HepG2 (cell line): ENCODE results near the gene TEAD3. TPM values are rescaled to one million over a fixed set of nuclear protein-coding genes. Genes with fewer than 3 reads are reported as not detected.

Source experiments
- AHR ChIP-seq: IDR thresholded peaks from 2 replicates; pipeline ENCODE4 v1.6.1; 2018; ENCODE audit warnings: missing genetic modification reagents, missing compliant biosample characterization
- GABPB1 ChIP-seq: IDR thresholded peaks from 2 replicates; pipeline ENCODE4 v1.6.1; 2016; ENCODE audit warnings: mild to moderate bottlenecking, missing genetic modification reagents, moderate library complexity, missing compliant biosample characterization
- HMGXB4 ChIP-seq, 2 experiments: sonication (generic) in 1 of 2; formaldehyde crosslinking in 1 of 2; IDR thresholded peaks; 2 replicates each; pipeline versions ENCODE4 v1.4.0 to v1.6.1; 2018 to 2020; ENCODE audit warnings: missing genetic modification reagents in 2 of 2, borderline replicate concordance in 1 of 2, low read depth in 1 of 2, mild to moderate bottlenecking in 1 of 2, missing biosample characterization in 1 of 2
- NONO ChIP-seq, 2 experiments: fragments of 450-650 bp in 1 of 2; sonication (generic) in 1 of 2; formaldehyde crosslinking in 1 of 2; IDR thresholded peaks in 1 of 2; conservative IDR thresholded peaks in 1 of 2; 2 replicates each; pipeline versions ENCODE4 v1.6.1 to v1.8.0; 2017 to 2022; ENCODE audit warnings: mild to moderate bottlenecking in 1 of 2, missing genetic modification reagents in 1 of 2, moderate library complexity in 1 of 2
- RAD21 ChIP-seq: fragments of 450-650 bp; formaldehyde crosslinking; IDR thresholded peaks from 2 replicates; pipeline ENCODE4 v1.5.0; 2020; ENCODE audit warnings: mild to moderate bottlenecking
- REL ChIP-seq: sonication (generic); formaldehyde crosslinking; conservative IDR thresholded peaks from 2 replicates; pipeline ENCODE4 v1.8.0; 2022; ENCODE audit warnings: mild to moderate bottlenecking, missing genetic modification reagents, moderate library complexity
- RELA ChIP-seq: sonication (generic); formaldehyde crosslinking; IDR thresholded peaks from 2 replicates; pipeline ENCODE4 v1.4.0; 2020; ENCODE audit warnings: missing genetic modification reagents
- SRY ChIP-seq: sonication (generic); formaldehyde crosslinking; IDR thresholded peaks from 2 replicates; pipeline ENCODE4 v1.8.0; 2022; ENCODE audit warnings: mild to moderate bottlenecking, missing genetic modification reagents
- ZFX ChIP-seq: sonication (generic); formaldehyde crosslinking; IDR thresholded peaks from 2 replicates; pipeline ENCODE4 v1.4.0; 2020; ENCODE audit warnings: mild to moderate bottlenecking, low read depth, missing genetic modification reagents, moderate library complexity
- ZFY ChIP-seq: sonication (generic); formaldehyde crosslinking; IDR thresholded peaks from 2 replicates; pipeline ENCODE4 v1.4.0; 2020; ENCODE audit warnings: missing genetic modification reagents
- ZNF7 ChIP-seq: IDR thresholded peaks from 2 replicates; pipeline ENCODE4 v1.6.1; 2016; ENCODE audit warnings: missing biosample characterization, missing genetic modification reagents
- polyA plus RNA-seq, 8 experiments: library from polyadenylated mRNA; depleted of rRNA in 3 of 8; stranded (reverse) in 7 of 8; unstranded in 1 of 8; fragments of >200 nt; fragmentation: Illumina TruSeq in 4 of 8; extraction: Trizol in 4 of 8; gene quantifications; 2 replicates each; pipeline versions ENCODE4 v1.2.1 to v1.2.3, GENCODE V29; 2011 to 2016; ENCODE audit warnings: low read depth in 4 of 8, missing spikeins in 1 of 8, mixed read lengths in 1 of 8; ENCODE audit not compliant: insufficient read depth in 1 of 8
- total RNA-seq, 5 experiments: library from RNA; depleted of rRNA; stranded (reverse); fragments of >200 nt; fragmentation: Illumina TruSeq; extraction: Trizol; gene quantifications; 2 replicates each; pipeline ENCODE4 v1.2.3, GENCODE V29; 2016; ENCODE audit warnings: low read depth in 1 of 5
- TF ChIP-seq, protein P1 (sequence below): sonication (generic); formaldehyde crosslinking; IDR thresholded peaks from 2 replicates; pipeline ENCODE4 v1.4.0; 2020; ENCODE audit warnings: missing genetic modification reagents
- TF ChIP-seq, protein P2 (sequence below): sonication (generic); formaldehyde crosslinking; conservative IDR thresholded peaks from 2 replicates; pipeline ENCODE4 v1.4.0; 2020; ENCODE audit warnings: mild to moderate bottlenecking, missing genetic modification reagents, moderate library complexity
- TF ChIP-seq, protein P3 (sequence below): sonication (generic); formaldehyde crosslinking; IDR thresholded peaks from 2 replicates; pipeline ENCODE4 v1.5.0; 2020; ENCODE audit warnings: missing genetic modification reagents, mild to moderate bottlenecking, borderline replicate concordance
- TF ChIP-seq, protein P4 (sequence below): sonication (generic); formaldehyde crosslinking; IDR thresholded peaks from 2 replicates; pipeline ENCODE4 v1.5.0; 2020; ENCODE audit warnings: missing genetic modification reagents

Gene TEAD3
- total and polyA plus RNA-seq, 2 of the 13 experiments (the other 11 are each of a cell fraction or from before 2014, with no cell fraction given) = 15.1 to 16.5 TPM

- peak; percentile 28; the same call in 1 of the 2 replicates for TF ChIP-seq SRY (CRISPR knock-in tag)
- peak; percentile 96 for TF ChIP-seq ZFX (CRISPR knock-in tag)
- TF ChIP-seq, protein P1, sequence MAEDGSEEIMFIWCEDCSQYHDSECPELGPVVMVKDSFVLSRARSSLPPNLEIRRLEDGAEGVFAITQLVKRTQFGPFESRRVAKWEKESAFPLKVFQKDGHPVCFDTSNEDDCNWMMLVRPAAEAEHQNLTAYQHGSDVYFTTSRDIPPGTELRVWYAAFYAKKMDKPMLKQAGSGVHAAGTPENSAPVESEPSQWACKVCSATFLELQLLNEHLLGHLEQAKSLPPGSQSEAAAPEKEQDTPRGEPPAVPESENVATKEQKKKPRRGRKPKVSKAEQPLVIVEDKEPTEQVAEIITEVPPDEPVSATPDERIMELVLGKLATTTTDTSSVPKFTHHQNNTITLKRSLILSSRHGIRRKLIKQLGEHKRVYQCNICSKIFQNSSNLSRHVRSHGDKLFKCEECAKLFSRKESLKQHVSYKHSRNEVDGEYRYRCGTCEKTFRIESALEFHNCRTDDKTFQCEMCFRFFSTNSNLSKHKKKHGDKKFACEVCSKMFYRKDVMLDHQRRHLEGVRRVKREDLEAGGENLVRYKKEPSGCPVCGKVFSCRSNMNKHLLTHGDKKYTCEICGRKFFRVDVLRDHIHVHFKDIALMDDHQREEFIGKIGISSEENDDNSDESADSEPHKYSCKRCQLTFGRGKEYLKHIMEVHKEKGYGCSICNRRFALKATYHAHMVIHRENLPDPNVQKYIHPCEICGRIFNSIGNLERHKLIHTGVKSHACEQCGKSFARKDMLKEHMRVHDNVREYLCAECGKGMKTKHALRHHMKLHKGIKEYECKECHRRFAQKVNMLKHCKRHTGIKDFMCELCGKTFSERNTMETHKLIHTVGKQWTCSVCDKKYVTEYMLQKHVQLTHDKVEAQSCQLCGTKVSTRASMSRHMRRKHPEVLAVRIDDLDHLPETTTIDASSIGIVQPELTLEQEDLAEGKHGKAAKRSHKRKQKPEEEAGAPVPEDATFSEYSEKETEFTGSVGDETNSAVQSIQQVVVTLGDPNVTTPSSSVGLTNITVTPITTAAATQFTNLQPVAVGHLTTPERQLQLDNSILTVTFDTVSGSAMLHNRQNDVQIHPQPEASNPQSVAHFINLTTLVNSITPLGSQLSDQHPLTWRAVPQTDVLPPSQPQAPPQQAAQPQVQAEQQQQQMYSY = peak; percentile 60; the same call in 1 of the 2 replicates
- no peak for TF ChIP-seq RELA (CRISPR knock-in tag)
- no peak for TF ChIP-seq REL (CRISPR knock-in tag)
- TF ChIP-seq RAD21 = peak; percentile 35; the same call in 1 of the 2 replicates
- TF ChIP-seq HMGXB4 (CRISPR knock-in tag; IDR thresholded peaks at IDR 0.05; ENCODE audit: borderline replicate concordance in 1 of 2, low read depth in 1 of 2) = peak; percentile 45 to 54; a peak in 3 of 4 replicates
- no peak for TF ChIP-seq ZNF7 (CRISPR knock-in tag)
- TF ChIP-seq ZFY (CRISPR knock-in tag) = peak; percentile 98
- TF ChIP-seq, protein P2, sequence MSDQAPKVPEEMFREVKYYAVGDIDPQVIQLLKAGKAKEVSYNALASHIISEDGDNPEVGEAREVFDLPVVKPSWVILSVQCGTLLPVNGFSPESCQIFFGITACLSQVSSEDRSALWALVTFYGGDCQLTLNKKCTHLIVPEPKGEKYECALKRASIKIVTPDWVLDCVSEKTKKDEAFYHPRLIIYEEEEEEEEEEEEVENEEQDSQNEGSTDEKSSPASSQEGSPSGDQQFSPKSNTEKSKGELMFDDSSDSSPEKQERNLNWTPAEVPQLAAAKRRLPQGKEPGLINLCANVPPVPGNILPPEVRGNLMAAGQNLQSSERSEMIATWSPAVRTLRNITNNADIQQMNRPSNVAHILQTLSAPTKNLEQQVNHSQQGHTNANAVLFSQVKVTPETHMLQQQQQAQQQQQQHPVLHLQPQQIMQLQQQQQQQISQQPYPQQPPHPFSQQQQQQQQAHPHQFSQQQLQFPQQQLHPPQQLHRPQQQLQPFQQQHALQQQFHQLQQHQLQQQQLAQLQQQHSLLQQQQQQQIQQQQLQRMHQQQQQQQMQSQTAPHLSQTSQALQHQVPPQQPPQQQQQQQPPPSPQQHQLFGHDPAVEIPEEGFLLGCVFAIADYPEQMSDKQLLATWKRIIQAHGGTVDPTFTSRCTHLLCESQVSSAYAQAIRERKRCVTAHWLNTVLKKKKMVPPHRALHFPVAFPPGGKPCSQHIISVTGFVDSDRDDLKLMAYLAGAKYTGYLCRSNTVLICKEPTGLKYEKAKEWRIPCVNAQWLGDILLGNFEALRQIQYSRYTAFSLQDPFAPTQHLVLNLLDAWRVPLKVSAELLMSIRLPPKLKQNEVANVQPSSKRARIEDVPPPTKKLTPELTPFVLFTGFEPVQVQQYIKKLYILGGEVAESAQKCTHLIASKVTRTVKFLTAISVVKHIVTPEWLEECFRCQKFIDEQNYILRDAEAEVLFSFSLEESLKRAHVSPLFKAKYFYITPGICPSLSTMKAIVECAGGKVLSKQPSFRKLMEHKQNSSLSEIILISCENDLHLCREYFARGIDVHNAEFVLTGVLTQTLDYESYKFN (CRISPR knock-in tag) = peak; percentile 23; the same call in 1 of the 2 replicates
- TF ChIP-seq NONO (IDR thresholded peaks at IDR 0.05) = no peak
- 0 out of 2 replicates have a peak, but pooled peaks have one; percentile 51 for TF ChIP-seq NONO (CRISPR knock-in tag; conservative IDR thresholded peaks at IDR 0.05)
- TF ChIP-seq AHR = 0 out of 2 replicates have a peak, but pooled peaks have one; percentile 9
- TF ChIP-seq, protein P3, sequence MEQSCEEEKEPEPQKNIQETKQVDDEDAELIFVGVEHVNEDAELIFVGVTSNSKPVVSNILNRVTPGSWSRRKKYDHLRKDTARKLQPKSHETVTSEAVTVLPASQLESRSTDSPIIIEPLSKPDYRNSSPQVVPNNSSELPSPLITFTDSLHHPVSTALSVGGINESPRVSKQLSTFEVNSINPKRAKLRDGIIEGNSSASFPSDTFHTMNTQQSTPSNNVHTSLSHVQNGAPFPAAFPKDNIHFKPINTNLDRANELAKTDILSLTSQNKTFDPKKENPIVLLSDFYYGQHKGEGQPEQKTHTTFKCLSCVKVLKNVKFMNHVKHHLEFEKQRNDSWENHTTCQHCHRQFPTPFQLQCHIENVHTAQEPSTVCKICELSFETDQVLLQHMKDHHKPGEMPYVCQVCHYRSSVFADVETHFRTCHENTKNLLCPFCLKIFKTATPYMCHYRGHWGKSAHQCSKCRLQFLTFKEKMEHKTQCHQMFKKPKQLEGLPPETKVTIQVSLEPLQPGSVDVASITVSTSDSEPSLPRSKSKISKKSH (CRISPR knock-in tag) = 0 out of 2 replicates have a peak, but pooled peaks have one; percentile 2
- TF ChIP-seq GABPB1 (CRISPR knock-in tag) = peak; percentile 69
- TF ChIP-seq, protein P4, sequence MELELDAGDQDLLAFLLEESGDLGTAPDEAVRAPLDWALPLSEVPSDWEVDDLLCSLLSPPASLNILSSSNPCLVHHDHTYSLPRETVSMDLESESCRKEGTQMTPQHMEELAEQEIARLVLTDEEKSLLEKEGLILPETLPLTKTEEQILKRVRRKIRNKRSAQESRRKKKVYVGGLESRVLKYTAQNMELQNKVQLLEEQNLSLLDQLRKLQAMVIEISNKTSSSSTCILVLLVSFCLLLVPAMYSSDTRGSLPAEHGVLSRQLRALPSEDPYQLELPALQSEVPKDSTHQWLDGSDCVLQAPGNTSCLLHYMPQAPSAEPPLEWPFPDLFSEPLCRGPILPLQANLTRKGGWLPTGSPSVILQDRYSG = 0 out of 2 replicates have a peak, but pooled peaks have one; percentile 26
Observed at GRCh38 chr6:35496036-35496840, 641 bp downstream of the TEAD3 start (continued).
